H9 (cell line): ENCODE results near the gene BPTF. TPM values are rescaled to one million over a fixed set of nuclear protein-coding genes. Genes with fewer than 3 reads are reported as not detected.
"Not testable (repeated sequence)": the region's sequence is repeated elsewhere in the genome, so short reads cannot be mapped to it uniquely, and the experiment has no call there.

ENCODE experiments used
- DNase-seq: peaks from one replicate; pipeline ENCODE4 v3.0.0-alpha.2; 2017
- H2AFZ ChIP-seq: one replicate; pipeline ENCODE4 v1.6.1; 2013; ENCODE audit warnings: mild to moderate bottlenecking, low read length, control low read depth, moderate library complexity
- H2AK5ac ChIP-seq: 2 replicates; pipeline ENCODE4 v1.6.1; 2013; ENCODE audit warnings: low read length, control low read depth, mixed read lengths; ENCODE audit not compliant: insufficient read length
- H2BK120ac ChIP-seq: one replicate; pipeline ENCODE4 v1.6.1; 2013; ENCODE audit warnings: low read depth, mild to moderate bottlenecking, low read length, control low read depth, inconsistent platforms; ENCODE audit not compliant: poor library complexity, severe bottlenecking
- H2BK12ac ChIP-seq: 2 replicates; pipeline ENCODE4 v1.6.1; 2013; ENCODE audit warnings: low read length, control low read depth, mixed read lengths, low read depth; ENCODE audit not compliant: insufficient read length
- H2BK15ac ChIP-seq: 2 replicates; pipeline ENCODE4 v1.6.1; 2013; ENCODE audit warnings: low read depth, low read length, control low read depth
- H2BK20ac ChIP-seq: one replicate; pipeline ENCODE4 v1.6.1; 2013; ENCODE audit warnings: low read depth, mild to moderate bottlenecking, low read length, control low read depth, inconsistent platforms; ENCODE audit not compliant: poor library complexity, severe bottlenecking
- H2BK5ac ChIP-seq: 2 replicates; pipeline ENCODE4 v1.6.1; 2013; ENCODE audit warnings: low read length, control low read depth, mixed read lengths; ENCODE audit not compliant: insufficient read length
- H3K14ac ChIP-seq: 2 replicates; pipeline ENCODE4 v1.6.1; 2013; ENCODE audit warnings: low read length, control low read depth; ENCODE audit not compliant: insufficient read depth
- H3K18ac ChIP-seq: 2 replicates; pipeline ENCODE4 v1.6.1; 2013; ENCODE audit warnings: low read depth, mild to moderate bottlenecking, mixed read lengths, low read length, control low read depth; ENCODE audit not compliant: insufficient read length
- H3K23ac ChIP-seq: 2 replicates; pipeline ENCODE4 v1.6.1; 2013; ENCODE audit warnings: low read length, control low read depth, mixed read lengths, low read depth; ENCODE audit not compliant: insufficient read length
- H3K23me2 ChIP-seq: 2 replicates; pipeline ENCODE4 v1.6.1; 2013; ENCODE audit warnings: low read depth, mild to moderate bottlenecking, mixed read lengths, low read length, control low read depth; ENCODE audit not compliant: insufficient read length, poor library complexity, severe bottlenecking
- H3K27ac ChIP-seq: 2 replicates; pipeline ENCODE4 v1.5.1; 2013; ENCODE audit warnings: low read length, control low read depth, mixed read lengths, low read depth; ENCODE audit not compliant: insufficient read length
- H3K27me3 ChIP-seq: 2 replicates; pipeline ENCODE4 v1.6.1; 2013; ENCODE audit warnings: low read length, control low read depth, inconsistent platforms; ENCODE audit not compliant: insufficient read depth
- H3K4ac ChIP-seq: 2 replicates; pipeline ENCODE4 v1.6.1; 2013; ENCODE audit warnings: low read depth, mild to moderate bottlenecking, control low read depth, inconsistent platforms, low read length, moderate library complexity
- H3K4me1 ChIP-seq: 2 replicates; pipeline ENCODE4 v1.6.1; 2013; ENCODE audit warnings: low read length, control low read depth, inconsistent platforms; ENCODE audit not compliant: insufficient read depth
- H3K4me2 ChIP-seq: 2 replicates; pipeline ENCODE4 v1.6.1; 2013; ENCODE audit warnings: low read length, control low read depth, mixed read lengths; ENCODE audit not compliant: insufficient read length, insufficient read depth
- H3K56ac ChIP-seq: 2 replicates; pipeline ENCODE4 v1.6.1; 2013; ENCODE audit warnings: low read depth, mild to moderate bottlenecking, mixed read lengths, low read length, control low read depth; ENCODE audit not compliant: insufficient read length
- H3K79me1 ChIP-seq: 2 replicates; pipeline ENCODE4 v1.6.1; 2013; ENCODE audit warnings: low read depth, mild to moderate bottlenecking, moderate library complexity, low read length, control low read depth, inconsistent platforms; ENCODE audit not compliant: insufficient read depth, poor library complexity, severe bottlenecking
- H3K79me2 ChIP-seq: 2 replicates; pipeline ENCODE4 v1.6.1; 2013; ENCODE audit warnings: low read length, control low read depth, inconsistent platforms; ENCODE audit not compliant: insufficient read depth
- H3K9ac ChIP-seq: 2 replicates; pipeline ENCODE4 v1.6.1; 2013; ENCODE audit warnings: low read length, control low read depth, mixed read lengths; ENCODE audit not compliant: insufficient read length; ENCODE audit errors: extremely low read depth
- H3K9me3 ChIP-seq: one replicate; pipeline ENCODE4 v1.6.1; 2013; ENCODE audit warnings: low read depth, low read length, inconsistent platforms; ENCODE audit not compliant: control insufficient read depth
- H3T11ph ChIP-seq: one replicate; pipeline ENCODE4 v1.6.1; 2013; ENCODE audit warnings: mild to moderate bottlenecking, low read length, control low read depth, inconsistent platforms
- H4K20me1 ChIP-seq: one replicate; pipeline ENCODE4 v1.6.1; 2013; ENCODE audit not compliant: control insufficient read depth, insufficient read length, insufficient read depth
- H4K5ac ChIP-seq: 2 replicates; pipeline ENCODE4 v1.6.1; 2013; ENCODE audit warnings: low read depth, mild to moderate bottlenecking, mixed read lengths, low read length, control low read depth; ENCODE audit not compliant: insufficient read length
- H4K8ac ChIP-seq: replicated peaks from 2 replicates; pipeline ENCODE4 v1.6.1; 2013; ENCODE audit warnings: low read length, control low read depth, mixed read lengths, low read depth; ENCODE audit not compliant: insufficient read length
- H4K91ac ChIP-seq: 2 replicates; pipeline ENCODE4 v1.6.1; 2013; ENCODE audit warnings: low read depth, mild to moderate bottlenecking, moderate library complexity, mixed read lengths, low read length, control low read depth; ENCODE audit not compliant: insufficient read length
- H3K27ac Mint-ChIP-seq, 3 experiments: 2 replicates in 2 of 3; 3 replicates in 1 of 3; pipeline ENCODE4 v1.8.0; 2020 to 2021; ENCODE audit warnings: mixed read lengths in 3 of 3, mild to moderate bottlenecking in 1 of 3, moderate library complexity in 1 of 3
- H3K27me3 Mint-ChIP-seq: 2 replicates; pipeline ENCODE4 v1.8.0; 2021; ENCODE audit warnings: low read depth, mild to moderate bottlenecking, moderate library complexity, mixed read lengths
- H3K36me3 Mint-ChIP-seq, 3 experiments: 2 replicates in 2 of 3; 3 replicates in 1 of 3; pipeline ENCODE4 v1.8.0; 2020 to 2021; ENCODE audit warnings: low read depth in 3 of 3, mixed read lengths in 3 of 3; ENCODE audit not compliant: insufficient read depth in 1 of 3
- H3K4me1 Mint-ChIP-seq, 2 experiments: 2 replicates each; pipeline ENCODE4 v1.8.0; 2020; ENCODE audit warnings: mixed read lengths in 2 of 2
- H3K4me3 Mint-ChIP-seq, 2 experiments: 2 replicates in 1 of 2; 3 replicates in 1 of 2; pipeline ENCODE4 v1.8.0; 2020 to 2021; ENCODE audit warnings: mild to moderate bottlenecking in 2 of 2, mixed read lengths in 2 of 2, moderate library complexity in 1 of 2
- H3K9me3 Mint-ChIP-seq, 2 experiments: 2 replicates in 1 of 2; 3 replicates in 1 of 2; pipeline ENCODE4 v1.8.0; 2020; ENCODE audit warnings: mild to moderate bottlenecking in 2 of 2, mixed read lengths in 2 of 2, moderate library complexity in 1 of 2
- CTCF ChIP-seq: fragments of 200-600 bp; sonication (generic); conservative IDR thresholded peaks from 3 replicates; pipeline ENCODE4 v1.8.0; 2021; ENCODE audit warnings: antibody characterized with exemption, mild to moderate bottlenecking
- WGBS: extraction: QIAGEN DNeasy Blood & Tissue Kit; methylation state at CpG from one replicate; pipeline ENCODE4 v1.1.7; 2013; ENCODE audit warnings: missing lambda C conversion rate, low lambda C conversion rate, mixed read lengths; ENCODE audit not compliant: insufficient read length; ENCODE audit errors: extremely low coverage; 5-methylcytosine and 5-hydroxymethylcytosine counted together
- total RNA-seq: library from RNA; stranded (reverse); gene quantifications from 2 replicates; pipeline ENCODE4 v1.2.1, GENCODE V29; 2021

Gene BPTF
- total RNA-seq, 1 experiment from 2014 or later, result 203 TPM

GRCh38 chr17:67855504-67856324 lies 30.4 kb downstream of the BPTF start:
- peaks cover 27 to 39% (median 33%) of the 10 kb centered on the region in 3 experiments; a peak in 6 of 7 replicates for H3K36me3 Mint-ChIP-seq
- no peaks in the 10 kb centered on the region for H3K9me3 ChIP-seq
- H3K9me3 Mint-ChIP-seq, result no peaks in the 10 kb centered on the region; a peak in 1 of 5 replicates
- no peaks in the 10 kb centered on the region for H3K27me3 Mint-ChIP-seq
- peaks cover 5% of the 10 kb centered on the region for H3K79me1 ChIP-seq
- no peaks in the 10 kb centered on the region for H3K23me2 ChIP-seq
- H2BK15ac ChIP-seq, result no peak overlapping the region
- H3K27ac Mint-ChIP-seq, result peak overlapping the region in 2 of 3 experiments; percentile 53 to 73; a peak in 6 of 7 replicates
- H2BK120ac ChIP-seq, result no peak overlapping the region
- no peak overlapping the region for H3K4me3 Mint-ChIP-seq
- no peak overlapping the region for H3T11ph ChIP-seq
- no peak overlapping the region for H2AK5ac ChIP-seq
- no CpG with 5 or more reads among the region's 11 CpGs for WGBS
- no peak for DNase-seq
- H2BK20ac ChIP-seq, result no peak overlapping the region
- H3K4ac ChIP-seq, result no peak overlapping the region
- H4K8ac ChIP-seq, result no peak overlapping the region
- H3K9ac ChIP-seq, result no peak overlapping the region
- H2BK12ac ChIP-seq, result no peak overlapping the region
- H2AFZ ChIP-seq, result no peak overlapping the region
- no peaks in the 10 kb centered on the region for H3K27me3 ChIP-seq
- H3K56ac ChIP-seq, result no peak overlapping the region
- no peaks in the 10 kb centered on the region for H3K4me1 ChIP-seq
- no peak overlapping the region for H4K91ac ChIP-seq
- H3K79me2 ChIP-seq, result peaks cover 43% of the 10 kb centered on the region; the same call in 1 of the 2 replicates
- H2BK5ac ChIP-seq, result no peak overlapping the region
- peaks cover 16 to 26% of the 10 kb centered on the region in 2 experiments for H3K4me1 Mint-ChIP-seq
- no peak overlapping the region for H3K27ac ChIP-seq
- no peak overlapping the region for H3K14ac ChIP-seq
- H4K5ac ChIP-seq, result no peak overlapping the region
- no peak overlapping the region for H3K4me2 ChIP-seq
- H3K18ac ChIP-seq, result no peak overlapping the region
- H4K20me1 ChIP-seq, result no peaks in the 10 kb centered on the region
- TF ChIP-seq CTCF, result no peak
- no peak overlapping the region for H3K23ac ChIP-seq

GRCh38 chr17:67856402-67856801 lies 31.1 kb downstream of the BPTF start:
- DNase-seq, H2AFZ ChIP-seq, H2BK120ac ChIP-seq, H4K20me1 ChIP-seq, H3K9me3 ChIP-seq, H3K9ac ChIP-seq, H2BK5ac ChIP-seq, H3K9me3 Mint-ChIP-seq, H2BK15ac ChIP-seq, H3K56ac ChIP-seq, H3K4me2 ChIP-seq, H3K23me2 ChIP-seq, H3K27ac ChIP-seq, H3K27me3 ChIP-seq, H2AK5ac ChIP-seq, H3K23ac ChIP-seq, H4K5ac ChIP-seq, H3K27me3 Mint-ChIP-seq, H3T11ph ChIP-seq, H3K79me1 ChIP-seq, H4K8ac ChIP-seq, H3K14ac ChIP-seq, H4K91ac ChIP-seq, H3K4me1 ChIP-seq, H3K18ac ChIP-seq, H2BK20ac ChIP-seq, H3K4ac ChIP-seq, H3K4me3 Mint-ChIP-seq, H2BK12ac ChIP-seq: not testable (repeated sequence)
- Mint-ChIP-seq H3K27ac (peak overlapping the region in 2 of 3 experiments; percentile 1 to 73; a peak in 2 of 7 replicates), H3K36me3 (peaks cover 27 to 43% (median 37%) of the 10 kb centered on the region in 3 experiments; a peak in 6 of 7 replicates), H3K4me1 (peaks cover 12 to 24% of the 10 kb centered on the region in 2 experiments)
- no CpG with 5 or more reads among the region's 1 CpG for WGBS
- peaks cover 43% of the 10 kb centered on the region; the same call in 1 of the 2 replicates for H3K79me2 ChIP-seq
